ENCODE results near the gene ZNF200.

- no peak for TF ChIP-seq MYC (IDR thresholded peaks at IDR 0.05; ENCODE audit: low read depth, low read length)
- TF ChIP-seq CTCF (IDR thresholded peaks at IDR 0.05; ENCODE audit: extremely low read depth in 1 of 2, insufficient read depth in 1 of 2, low read depth in 1 of 2, low read length in 2 of 2) = no peak
These were observed 46.9 kb downstream of the ZNF200 start, which contains the start of gene OR1F1 for GRCh38 chr16:3187798-3188674.

Data from endothelial cell of umbilical vein (primary cell).